GM23338 (cell line): Measurements from ENCODE around the gene FNIP2. TPM values are rescaled to one million over a fixed set of nuclear protein-coding genes. Genes with fewer than 3 reads are reported as not detected.
"Not testable (repeated sequence)": the region's sequence is repeated elsewhere in the genome, so short reads cannot be mapped to it uniquely, and the experiment has no call there.

Experiments
- ATAC-seq: fragments of 200-7000 bp; cut with Tn5 transposase; 3 replicates; pipeline ENCODE4 v1.9.1; 2020
- DNase-seq: peaks from one replicate; pipeline ENCODE4 v3.0.0-alpha.2; 2015; ENCODE audit warnings: low spot score
- H2AFZ ChIP-seq: fragments of 200-600 bp; sonication (generic); 2 replicates; pipeline ENCODE4 v1.8.0; 2016; ENCODE audit warnings: antibody characterized with exemption, mild to moderate bottlenecking, moderate library complexity
- H3F3A ChIP-seq: fragments of 200-600 bp; sonication (generic); replicated peaks from 2 replicates; pipeline ENCODE4 v1.8.0; 2017; ENCODE audit warnings: antibody characterized with exemption, mixed run types, low read depth
- H3K27ac ChIP-seq: fragments of 200-600 bp; sonication (generic); 2 replicates; pipeline ENCODE4 v1.6.1; 2016; ENCODE audit warnings: low read depth
- H3K27me3 ChIP-seq: fragments of 200-600 bp; sonication (generic); 2 replicates; pipeline ENCODE4 v1.8.0; 2016; ENCODE audit warnings: mild to moderate bottlenecking, mixed run types, moderate library complexity; ENCODE audit not compliant: insufficient read depth
- H3K36me3 ChIP-seq: fragments of 200-600 bp; sonication (generic); 2 replicates; pipeline ENCODE4 v1.8.0; 2016; ENCODE audit warnings: mild to moderate bottlenecking; ENCODE audit not compliant: insufficient read depth
- H3K4me1 ChIP-seq: fragments of 200-600 bp; sonication (generic); 2 replicates; pipeline ENCODE4 v1.8.0; 2016; ENCODE audit warnings: mild to moderate bottlenecking, moderate library complexity; ENCODE audit not compliant: insufficient read depth
- H3K4me2 ChIP-seq: fragments of 200-600 bp; sonication (generic); 2 replicates; pipeline ENCODE4 v1.7.1; 2017; ENCODE audit warnings: mixed run types
- H3K4me3 ChIP-seq: fragments of 200-600 bp; sonication (generic); 2 replicates; pipeline ENCODE4 v1.6.1; 2016; ENCODE audit warnings: mixed run types
- H3K79me2 ChIP-seq: fragments of 200-600 bp; sonication (generic); replicated peaks from 2 replicates; pipeline ENCODE4 v1.8.0; 2017; ENCODE audit warnings: mild to moderate bottlenecking; ENCODE audit not compliant: insufficient read depth
- H3K9me2 ChIP-seq: fragments of 200-600 bp; sonication (generic); 2 replicates; pipeline ENCODE4 v1.8.0; 2017; ENCODE audit not compliant: insufficient read depth
- H4K20me1 ChIP-seq: fragments of 200-600 bp; sonication (generic); replicated peaks from 2 replicates; pipeline ENCODE4 v1.8.0; 2017; ENCODE audit warnings: mild to moderate bottlenecking; ENCODE audit not compliant: insufficient read depth
- H3K27ac Mint-ChIP-seq: 2 replicates; pipeline ENCODE4 v1.8.0; 2020; ENCODE audit warnings: inconsistent platforms, mild to moderate bottlenecking, moderate library complexity, mixed read lengths
- H3K27me3 Mint-ChIP-seq: 3 replicates; pipeline ENCODE4 v1.8.0; 2022; ENCODE audit warnings: low read depth, mild to moderate bottlenecking, moderate library complexity, mixed read lengths, inconsistent platforms; ENCODE audit not compliant: insufficient read depth, poor library complexity
- H3K36me3 Mint-ChIP-seq: 3 replicates; pipeline ENCODE4 v1.8.0; 2021; ENCODE audit warnings: low read depth, mild to moderate bottlenecking, inconsistent platforms, moderate library complexity, mixed read lengths
- H3K4me1 Mint-ChIP-seq: 3 replicates; pipeline ENCODE4 v1.8.0; 2020; ENCODE audit warnings: mild to moderate bottlenecking, inconsistent platforms, mixed read lengths
- H3K4me3 Mint-ChIP-seq: 3 replicates; pipeline ENCODE4 v1.8.0; 2021; ENCODE audit warnings: moderate library complexity, mild to moderate bottlenecking, inconsistent platforms, mixed read lengths
- H3K9me3 Mint-ChIP-seq: 3 replicates; pipeline ENCODE4 v1.8.0; 2020; ENCODE audit warnings: moderate library complexity, mild to moderate bottlenecking, inconsistent platforms, mixed read lengths
- CREB1 ChIP-seq: fragments of 250-450 bp; sonication (Bioruptor Pico); IDR thresholded peaks from 2 replicates; pipeline ENCODE4 v1.5.0; 2020; ENCODE audit warnings: low read depth, mild to moderate bottlenecking, moderate library complexity
- JUNB ChIP-seq: IDR thresholded peaks from one replicate; pipeline ENCODE4 v1.6.1; 2016; ENCODE audit warnings: antibody characterized with exemption; ENCODE audit not compliant: unreplicated experiment
- NANOG ChIP-seq: IDR thresholded peaks from 2 replicates; pipeline ENCODE4 v1.6.1; 2016; ENCODE audit warnings: antibody characterized with exemption, borderline replicate concordance
- POLR2AphosphoS5 ChIP-seq: IDR thresholded peaks from 2 replicates; pipeline ENCODE4 v1.6.1; 2016; ENCODE audit warnings: antibody characterized with exemption, low read depth
- STAT1 ChIP-seq: IDR thresholded peaks from one replicate; pipeline ENCODE4 v1.6.1; 2016; ENCODE audit warnings: antibody characterized with exemption; ENCODE audit not compliant: unreplicated experiment
- ZNF114 ChIP-seq: fragments of 250-450 bp; sonication (Bioruptor Pico); IDR thresholded peaks from 2 replicates; pipeline ENCODE4 v1.5.0; 2020; ENCODE audit warnings: mild to moderate bottlenecking, moderate library complexity
- ZNF331 ChIP-seq: fragments of 250-450 bp; sonication (Bioruptor Pico); IDR thresholded peaks from 2 replicates; pipeline ENCODE4 v1.5.0; 2020; ENCODE audit warnings: low read depth, mild to moderate bottlenecking, moderate library complexity
- polyA plus RNA-seq: library from polyadenylated mRNA; unstranded; fragments of >200 nt; fragmentation: Nextera tagmentation; extraction: Ambion mirVana; gene quantifications from 2 replicates; pipeline ENCODE4 v1.2.1, GENCODE V29; 2016
- total RNA-seq: library from RNA; depleted of rRNA; stranded (reverse); fragments of >200 nt; shearing (Covaris generic); gene quantifications from 2 replicates; pipeline ENCODE4 v1.2.3, GENCODE V29; 2014
- TF ChIP-seq, protein P1 (sequence below): IDR thresholded peaks from 2 replicates; pipeline ENCODE4 v1.6.1; 2016; ENCODE audit warnings: antibody characterized with exemption
- TF ChIP-seq, protein P2 (sequence below), 2 experiments: fragments of 200-600 bp in 1 of 2; sonication (generic) in 1 of 2; conservative IDR thresholded peaks; 2 replicates each; pipeline versions ENCODE4 v1.5.1 to v1.6.1; 2016 to 2017; ENCODE audit warnings: antibody characterized with exemption in 2 of 2, low read depth in 2 of 2, mild to moderate bottlenecking in 2 of 2, moderate library complexity in 1 of 2

Gene FNIP2
- total and polyA plus RNA-seq, 2 experiments from 2014 or later: 2.7 to 17.2 TPM

- Histone ChIP-seq H3F3A (no peaks in the 10 kb centered on the region), H4K20me1 (no peaks in the 10 kb centered on the region), H3K9me2 (no peaks in the 10 kb centered on the region), H3K27ac (no peak overlapping the region), H3K27me3 (no peaks in the 10 kb centered on the region), H3K79me2 (no peaks in the 10 kb centered on the region), H3K4me2 (no peak overlapping the region), H2AFZ (no peak overlapping the region), H3K4me1 (no peaks in the 10 kb centered on the region), H3K36me3 (no peaks in the 10 kb centered on the region), H3K4me3 (no peak overlapping the region)
- H3K36me3 Mint-ChIP-seq: peaks cover 4% of the 10 kb centered on the region
- H3K9me3 Mint-ChIP-seq: peaks cover 23% of the 10 kb centered on the region
- DNase-seq: no peak
- no peak overlapping the region for H3K4me3 Mint-ChIP-seq
- no peaks in the 10 kb centered on the region for H3K4me1 Mint-ChIP-seq
- ATAC-seq: no peak
- no peak for TF ChIP-seq CREB1 (CRISPR knock-in tag)
- no peak for TF ChIP-seq POLR2AphosphoS5
- TF ChIP-seq JUNB: no peak
- TF ChIP-seq ZNF331 (CRISPR knock-in tag): no peak
- TF ChIP-seq, protein P1, sequence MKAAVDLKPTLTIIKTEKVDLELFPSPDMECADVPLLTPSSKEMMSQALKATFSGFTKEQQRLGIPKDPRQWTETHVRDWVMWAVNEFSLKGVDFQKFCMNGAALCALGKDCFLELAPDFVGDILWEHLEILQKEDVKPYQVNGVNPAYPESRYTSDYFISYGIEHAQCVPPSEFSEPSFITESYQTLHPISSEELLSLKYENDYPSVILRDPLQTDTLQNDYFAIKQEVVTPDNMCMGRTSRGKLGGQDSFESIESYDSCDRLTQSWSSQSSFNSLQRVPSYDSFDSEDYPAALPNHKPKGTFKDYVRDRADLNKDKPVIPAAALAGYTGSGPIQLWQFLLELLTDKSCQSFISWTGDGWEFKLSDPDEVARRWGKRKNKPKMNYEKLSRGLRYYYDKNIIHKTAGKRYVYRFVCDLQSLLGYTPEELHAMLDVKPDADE: no peak
- H3K27ac Mint-ChIP-seq: no peak overlapping the region
- H3K27me3 Mint-ChIP-seq: peaks cover 1% of the 10 kb centered on the region
Observed at GRCh38 chr4:158754385-158755180, 14.2 kb upstream of the FNIP2 start.

- H3F3A ChIP-seq, H3K36me3 ChIP-seq, H3K27ac ChIP-seq, H3K36me3 Mint-ChIP-seq, H3K4me3 Mint-ChIP-seq, H2AFZ ChIP-seq, H3K79me2 ChIP-seq, ATAC-seq, H3K4me1 ChIP-seq, H4K20me1 ChIP-seq, H3K4me1 Mint-ChIP-seq, H3K4me3 ChIP-seq, H3K27me3 Mint-ChIP-seq, H3K27ac Mint-ChIP-seq, H3K9me2 ChIP-seq, H3K4me2 ChIP-seq, DNase-seq, H3K27me3 ChIP-seq: not testable (repeated sequence)
- H3K9me3 Mint-ChIP-seq: peaks cover 23% of the 10 kb centered on the region
Observed at GRCh38 chr4:158755819-158756218, 13.0 kb upstream of the FNIP2 start.

- Mint-ChIP-seq H3K27me3 (peaks cover 1% of the 10 kb centered on the region), H3K36me3 (peaks cover 6% of the 10 kb centered on the region), H3K9me3 (peaks cover 23% of the 10 kb centered on the region), H3K27ac (no peak overlapping the region), H3K4me1 (no peaks in the 10 kb centered on the region), H3K4me3 (no peak overlapping the region)
- H3K4me3 ChIP-seq: no peak overlapping the region
- H3K4me2 ChIP-seq: no peak overlapping the region
- no peaks in the 10 kb centered on the region for H3K9me2 ChIP-seq
- no peaks in the 10 kb centered on the region for H3K79me2 ChIP-seq
- no peak for ATAC-seq
- no peak for DNase-seq
- no peaks in the 10 kb centered on the region for H4K20me1 ChIP-seq
- H3K4me1 ChIP-seq: no peaks in the 10 kb centered on the region
- H2AFZ ChIP-seq: no peak overlapping the region
- H3K27ac ChIP-seq: no peak overlapping the region
- no peaks in the 10 kb centered on the region for H3K27me3 ChIP-seq
- no peaks in the 10 kb centered on the region for H3F3A ChIP-seq
- no peaks in the 10 kb centered on the region for H3K36me3 ChIP-seq
- no peak for TF ChIP-seq ZNF114 (CRISPR knock-in tag)
- TF ChIP-seq ZNF331 (CRISPR knock-in tag): no peak
- TF ChIP-seq, protein P2, sequence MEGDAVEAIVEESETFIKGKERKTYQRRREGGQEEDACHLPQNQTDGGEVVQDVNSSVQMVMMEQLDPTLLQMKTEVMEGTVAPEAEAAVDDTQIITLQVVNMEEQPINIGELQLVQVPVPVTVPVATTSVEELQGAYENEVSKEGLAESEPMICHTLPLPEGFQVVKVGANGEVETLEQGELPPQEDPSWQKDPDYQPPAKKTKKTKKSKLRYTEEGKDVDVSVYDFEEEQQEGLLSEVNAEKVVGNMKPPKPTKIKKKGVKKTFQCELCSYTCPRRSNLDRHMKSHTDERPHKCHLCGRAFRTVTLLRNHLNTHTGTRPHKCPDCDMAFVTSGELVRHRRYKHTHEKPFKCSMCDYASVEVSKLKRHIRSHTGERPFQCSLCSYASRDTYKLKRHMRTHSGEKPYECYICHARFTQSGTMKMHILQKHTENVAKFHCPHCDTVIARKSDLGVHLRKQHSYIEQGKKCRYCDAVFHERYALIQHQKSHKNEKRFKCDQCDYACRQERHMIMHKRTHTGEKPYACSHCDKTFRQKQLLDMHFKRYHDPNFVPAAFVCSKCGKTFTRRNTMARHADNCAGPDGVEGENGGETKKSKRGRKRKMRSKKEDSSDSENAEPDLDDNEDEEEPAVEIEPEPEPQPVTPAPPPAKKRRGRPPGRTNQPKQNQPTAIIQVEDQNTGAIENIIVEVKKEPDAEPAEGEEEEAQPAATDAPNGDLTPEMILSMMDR (conservative IDR thresholded peaks at IDR 0.05; ENCODE audit: low read depth in 2 of 2): no peak
- no peak for TF ChIP-seq NANOG
- no peak for TF ChIP-seq STAT1
- no peak for TF ChIP-seq JUNB
Observed at GRCh38 chr4:158756588-158756987, 12.2 kb upstream of the FNIP2 start.
